Retina (tissue), 1 donor: ENCODE results near the gene ANKRD65.
"Not testable (repeated sequence)": the region's sequence is repeated elsewhere in the genome, so short reads cannot be mapped to it uniquely, and the experiment has no call there.

ENCODE experiments used
- DNase-seq: peaks from one replicate; pipeline ENCODE4 v3.0.0-alpha.2; 2016

Gene ANKRD65

DNA sequence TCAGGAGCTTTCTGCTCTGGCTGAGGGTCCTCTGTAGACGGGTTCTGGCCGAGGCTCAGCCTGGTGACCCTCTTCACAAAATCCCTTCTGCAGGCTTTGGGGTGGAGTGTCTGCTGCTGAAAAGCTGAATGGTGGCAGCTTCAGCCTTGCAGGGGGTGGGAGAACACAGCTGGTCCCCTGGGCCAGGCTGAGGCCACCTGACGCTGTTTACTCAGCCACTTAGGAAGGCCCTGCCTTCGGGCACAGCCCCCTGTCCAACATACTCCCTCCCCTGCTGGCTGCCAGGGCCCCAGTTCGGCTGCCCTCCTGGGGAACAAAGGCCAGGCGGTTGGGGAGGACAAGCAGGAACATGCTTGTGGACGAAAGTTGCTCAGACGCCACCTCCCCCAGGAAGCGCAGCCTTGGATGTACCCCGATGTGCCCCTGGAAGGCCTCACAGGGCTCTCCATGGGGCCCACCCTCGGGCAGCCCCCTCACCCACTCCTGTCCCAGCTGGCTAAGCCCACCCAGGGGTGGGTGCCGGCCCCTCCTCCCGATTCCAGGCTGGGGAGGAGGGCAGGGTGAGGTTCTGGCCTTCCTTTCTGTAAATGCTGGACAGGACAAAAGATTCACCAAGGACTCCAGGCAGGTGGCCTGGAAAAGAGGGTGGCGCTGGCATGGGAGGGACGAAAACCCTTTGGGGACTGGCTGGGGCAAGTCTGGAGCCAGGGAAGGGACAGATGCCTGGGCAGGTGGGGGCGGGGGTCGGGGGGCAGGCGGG, at the start of gene ANKRD65:
TSS of gene ANKRD65 (minus strand) at position 130 of the 760 bp plus-strand sequence. CDS start 271 bp downstream, outside the sequence.
- DNase-seq = peak; percentile 82

DNA sequence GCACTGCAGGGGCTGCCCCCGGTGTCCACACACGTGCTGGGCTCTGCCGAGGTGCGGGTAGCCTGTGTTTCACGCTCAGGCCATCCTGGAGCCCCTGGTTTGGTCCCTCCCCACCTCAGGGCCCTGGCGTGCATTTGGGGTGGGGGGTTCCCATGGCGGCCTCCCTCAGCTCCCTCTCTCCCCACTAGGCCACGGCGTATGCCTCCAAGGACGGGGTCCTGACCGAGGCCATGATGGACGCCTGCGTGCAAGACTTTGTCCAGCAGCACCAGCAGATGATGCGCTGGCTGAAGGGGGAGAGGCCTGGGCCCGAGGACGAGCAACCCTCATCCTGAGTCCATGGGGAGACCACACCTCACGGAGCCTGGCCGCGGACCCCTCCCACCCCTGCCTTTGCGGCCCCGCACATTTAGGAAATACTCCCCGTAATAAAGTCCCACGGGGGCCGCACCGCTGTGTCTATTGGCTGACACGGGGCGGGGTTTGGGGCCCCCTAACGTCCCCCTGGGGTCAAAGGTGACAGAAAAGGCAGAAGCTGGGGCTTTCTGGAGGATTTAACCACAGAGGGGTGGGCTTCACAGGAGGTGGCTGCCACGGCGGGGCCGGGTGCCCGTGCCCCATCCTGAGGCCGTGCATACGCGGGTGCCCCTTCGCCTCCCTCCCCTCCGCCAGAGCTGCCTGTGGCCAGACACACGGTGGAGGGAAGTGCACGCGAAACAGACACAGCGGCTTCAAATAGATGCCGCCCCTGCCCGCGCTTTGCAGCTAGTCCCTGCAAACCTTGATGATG, 47.3 kb upstream of the ANKRD65 start:
- DNase-seq = not testable (repeated sequence)

DNA sequence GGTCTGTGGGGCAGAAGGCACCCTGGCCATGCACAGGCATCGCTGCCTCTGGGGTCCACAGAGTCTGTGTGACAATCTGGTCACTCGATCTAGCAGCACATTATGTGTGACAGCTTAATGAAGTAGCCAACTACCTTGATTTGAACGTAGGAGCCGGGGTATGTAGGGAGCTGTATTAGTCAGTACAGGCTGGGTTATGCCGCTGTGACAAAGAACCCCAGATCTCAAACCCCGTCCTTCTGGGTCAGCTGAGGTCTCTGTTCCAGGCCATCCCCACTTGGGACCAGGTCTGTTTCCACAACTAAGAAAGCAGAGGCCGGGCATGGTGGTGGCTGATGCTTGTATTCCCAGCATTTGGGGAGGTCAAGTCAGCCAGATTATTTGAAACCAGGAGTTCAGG, 42.2 kb upstream of the ANKRD65 start:
- DNase-seq = no peak

DNA sequence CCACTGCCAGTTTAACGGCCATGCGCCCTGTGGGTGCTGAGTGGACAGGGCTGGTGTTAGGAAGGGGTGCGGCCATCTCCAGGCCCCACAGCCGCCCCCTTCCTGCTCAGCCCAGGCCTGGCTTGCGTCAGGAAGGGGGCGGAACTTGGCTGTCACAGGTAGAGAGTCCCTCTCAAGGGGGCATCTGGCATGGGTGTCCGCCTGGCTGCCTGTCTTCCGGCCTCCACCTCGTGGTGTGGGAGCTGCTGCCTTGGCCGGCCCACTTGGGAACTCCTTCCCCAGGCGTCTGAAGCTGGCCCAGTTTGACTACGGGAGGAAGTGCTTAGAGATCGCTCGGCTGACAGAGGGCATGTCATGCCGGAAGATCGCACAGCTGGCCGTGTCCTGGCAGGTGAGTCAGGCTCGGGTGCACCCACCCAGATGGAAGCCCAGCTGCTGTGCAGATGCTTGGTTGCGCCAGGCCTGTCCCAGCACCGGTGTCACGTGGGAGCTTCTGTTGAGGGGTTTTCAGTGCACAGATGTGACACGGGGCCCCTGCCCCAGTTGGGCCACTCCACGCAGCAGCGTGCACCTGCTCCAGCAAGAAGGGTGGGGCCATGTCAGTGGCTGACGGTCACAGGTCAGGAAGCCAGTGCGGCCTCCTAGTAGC, 41.4 kb upstream of the ANKRD65 start:
- no peak for DNase-seq

DNA sequence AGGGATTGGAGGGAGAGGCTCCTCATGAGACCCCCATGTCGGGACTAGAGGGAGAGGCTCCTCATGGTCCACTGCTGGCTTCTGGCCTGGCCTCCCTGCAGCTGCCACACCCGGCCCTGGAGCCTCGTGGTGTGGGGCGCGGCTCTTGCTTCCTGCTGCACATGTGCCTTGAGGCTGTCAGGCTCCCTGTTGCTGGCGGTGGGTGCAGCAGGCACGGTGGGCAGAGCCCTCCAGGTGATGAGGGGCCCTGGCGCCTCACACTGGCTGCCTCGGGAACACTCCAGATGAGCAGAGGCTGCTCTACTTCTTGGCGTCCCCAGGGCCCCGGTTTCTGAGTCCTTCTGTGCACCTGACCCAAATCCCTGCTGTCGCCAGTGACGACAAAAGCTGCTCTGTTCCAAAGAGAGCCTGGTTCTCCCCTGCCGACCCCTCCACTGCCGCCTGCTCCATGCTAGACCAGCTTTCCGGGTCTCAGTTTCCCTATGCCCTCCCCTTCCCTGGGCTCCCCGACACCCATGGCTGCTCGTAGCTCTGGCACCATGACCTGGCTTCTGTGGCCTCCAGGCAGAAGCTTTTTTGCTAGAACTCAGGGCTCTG, 40.7 kb upstream of the ANKRD65 start:
- DNase-seq = no peak

DNA sequence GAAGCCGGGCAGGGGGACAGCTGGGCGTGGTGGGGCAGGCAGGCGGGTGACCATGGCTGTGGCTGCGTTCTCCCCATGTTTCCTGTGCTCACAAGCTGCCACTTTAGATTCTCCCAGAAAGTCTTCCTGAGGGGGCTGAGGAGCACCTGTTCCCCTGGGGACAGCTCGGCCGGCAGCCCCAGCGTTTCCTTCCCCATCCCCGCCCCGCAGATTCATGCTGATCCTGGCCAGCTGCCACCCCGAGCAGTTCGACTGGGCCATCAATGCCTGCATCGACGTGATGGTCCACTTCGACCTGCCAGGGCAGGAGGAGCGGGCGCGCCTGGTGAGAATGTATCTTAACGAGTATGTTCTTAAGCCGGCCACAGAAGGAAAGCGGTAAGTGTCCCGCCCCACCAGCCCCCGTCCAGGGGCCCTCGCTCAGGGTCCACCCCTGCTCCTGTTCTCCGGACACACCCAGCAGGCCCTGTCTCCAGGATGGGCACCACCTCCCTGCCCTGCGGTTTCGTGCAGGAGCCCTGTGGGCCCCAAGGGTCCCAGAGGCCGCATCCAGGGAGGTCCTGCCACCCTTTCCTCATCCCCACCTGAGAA, 39.6 kb upstream of the ANKRD65 start:
- no peak for DNase-seq

DNA sequence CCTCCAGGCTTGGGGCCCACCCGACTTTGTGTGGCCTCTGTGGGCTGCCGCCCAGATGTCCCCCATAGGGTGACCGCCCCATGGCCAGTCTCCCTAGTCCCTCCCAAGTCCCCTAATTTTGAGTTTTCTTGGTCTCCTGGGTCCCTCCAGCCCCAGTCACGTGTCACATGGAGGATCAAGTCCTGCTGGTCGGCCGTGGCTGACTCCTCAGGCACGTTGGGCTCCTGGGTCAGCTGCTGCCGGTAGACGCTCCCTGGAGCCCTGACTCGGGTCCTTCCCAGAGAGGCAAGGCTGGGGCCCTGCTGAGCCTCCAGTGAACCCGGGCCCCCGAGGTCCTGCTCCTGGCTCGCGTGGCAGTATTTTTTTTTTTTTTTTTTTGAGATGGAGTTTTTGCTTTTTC, 38.6 kb upstream of the ANKRD65 start:
- not testable (repeated sequence) for DNase-seq

DNA sequence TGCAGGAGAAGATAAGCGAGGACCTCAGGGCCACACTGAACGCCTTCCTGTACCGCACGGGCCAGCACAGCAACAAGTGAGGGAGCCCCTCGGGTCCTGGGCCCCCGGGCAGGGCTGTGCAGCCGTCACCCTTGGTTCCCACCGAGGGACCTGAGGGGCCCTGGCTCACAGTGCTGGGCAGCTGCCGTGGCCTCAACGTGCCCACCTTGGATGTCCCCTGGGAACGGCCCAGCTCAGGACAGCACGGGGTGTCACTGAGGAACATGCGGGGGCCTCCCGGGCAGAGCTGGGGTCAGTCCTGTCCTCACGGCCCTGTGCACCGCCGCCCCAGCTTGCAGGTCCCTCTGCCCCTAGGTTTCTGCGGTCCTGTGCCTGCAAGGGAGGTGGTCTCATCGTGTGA, 38.1 kb upstream of the ANKRD65 start:
- DNase-seq = not testable (repeated sequence)

DNA sequence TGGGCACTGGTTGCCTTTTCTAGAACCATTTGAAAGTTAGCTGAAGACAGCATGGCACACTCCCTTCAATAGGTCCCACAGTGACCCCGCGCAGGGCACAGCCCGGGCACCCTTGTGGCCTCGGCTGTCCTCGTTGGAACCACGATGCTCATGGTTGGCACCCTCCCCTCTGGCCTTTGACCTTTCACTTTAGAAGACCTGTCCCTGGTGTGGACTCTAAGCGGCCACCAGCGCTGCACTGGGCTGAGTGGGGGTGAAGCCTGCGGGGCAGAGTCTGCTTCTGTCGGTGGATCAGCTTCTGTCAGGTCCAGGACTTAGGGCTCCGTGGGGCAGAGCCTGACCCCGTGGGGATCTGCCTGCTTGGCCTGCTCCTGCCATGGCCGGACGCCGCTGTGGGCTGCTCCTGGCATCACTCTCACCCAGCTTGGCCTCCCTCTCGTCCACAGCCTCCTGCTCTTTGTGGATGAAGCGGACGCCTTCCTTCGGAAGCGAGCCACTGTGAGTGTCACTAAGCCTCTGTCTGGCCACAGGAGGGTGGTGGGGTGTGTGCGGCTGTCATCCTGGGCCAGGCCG, 35.7 kb upstream of the ANKRD65 start:
- not testable (repeated sequence) for DNase-seq

DNA sequence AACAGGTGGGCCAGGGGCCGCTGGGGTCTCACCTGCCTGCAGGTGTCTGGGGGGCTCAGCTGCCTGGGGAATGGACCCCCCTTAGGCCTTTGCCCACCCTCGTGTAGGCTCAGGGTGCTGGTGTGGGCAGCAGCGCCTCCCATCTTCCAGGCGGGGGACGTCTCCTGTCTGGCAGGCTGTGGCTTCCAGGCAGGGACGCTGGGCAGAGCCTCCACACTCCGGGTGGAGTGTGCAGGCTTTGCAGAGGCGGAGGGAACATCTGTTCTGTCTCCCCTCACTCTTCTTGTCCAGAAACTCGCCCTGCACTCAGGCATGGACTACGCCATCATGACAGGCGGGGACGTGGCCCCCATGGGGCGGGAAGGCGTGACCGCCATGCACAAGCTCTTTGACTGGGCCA, 34.9 kb upstream of the ANKRD65 start:
- DNase-seq = not testable (repeated sequence)

DNA sequence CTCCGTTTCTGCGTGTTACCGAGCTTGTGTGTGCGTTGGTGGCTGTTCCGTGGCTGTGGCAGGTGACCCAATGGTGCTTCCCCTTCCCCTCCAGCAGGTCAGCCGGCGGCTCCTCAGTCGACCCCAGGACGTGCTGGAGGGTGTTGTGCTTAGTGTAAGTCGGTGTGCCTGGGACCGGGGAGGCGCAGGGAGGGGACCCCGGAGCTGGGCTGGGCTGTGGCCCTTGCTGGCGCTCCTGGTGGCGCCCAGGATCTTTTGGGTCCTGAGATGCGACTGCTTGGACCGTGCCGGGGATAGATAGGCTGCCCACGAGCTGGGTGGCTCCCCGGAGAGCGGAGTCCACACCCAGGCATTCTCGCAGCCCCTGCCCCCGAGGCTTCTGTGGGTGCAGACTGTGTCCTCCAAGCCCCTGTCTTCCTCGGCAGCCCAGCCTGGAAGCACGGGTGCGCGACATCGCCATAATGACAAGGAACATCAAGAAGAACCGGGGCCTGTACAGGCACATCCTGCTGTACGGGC, 34.3 kb upstream of the ANKRD65 start:
- no peak for DNase-seq

DNA sequence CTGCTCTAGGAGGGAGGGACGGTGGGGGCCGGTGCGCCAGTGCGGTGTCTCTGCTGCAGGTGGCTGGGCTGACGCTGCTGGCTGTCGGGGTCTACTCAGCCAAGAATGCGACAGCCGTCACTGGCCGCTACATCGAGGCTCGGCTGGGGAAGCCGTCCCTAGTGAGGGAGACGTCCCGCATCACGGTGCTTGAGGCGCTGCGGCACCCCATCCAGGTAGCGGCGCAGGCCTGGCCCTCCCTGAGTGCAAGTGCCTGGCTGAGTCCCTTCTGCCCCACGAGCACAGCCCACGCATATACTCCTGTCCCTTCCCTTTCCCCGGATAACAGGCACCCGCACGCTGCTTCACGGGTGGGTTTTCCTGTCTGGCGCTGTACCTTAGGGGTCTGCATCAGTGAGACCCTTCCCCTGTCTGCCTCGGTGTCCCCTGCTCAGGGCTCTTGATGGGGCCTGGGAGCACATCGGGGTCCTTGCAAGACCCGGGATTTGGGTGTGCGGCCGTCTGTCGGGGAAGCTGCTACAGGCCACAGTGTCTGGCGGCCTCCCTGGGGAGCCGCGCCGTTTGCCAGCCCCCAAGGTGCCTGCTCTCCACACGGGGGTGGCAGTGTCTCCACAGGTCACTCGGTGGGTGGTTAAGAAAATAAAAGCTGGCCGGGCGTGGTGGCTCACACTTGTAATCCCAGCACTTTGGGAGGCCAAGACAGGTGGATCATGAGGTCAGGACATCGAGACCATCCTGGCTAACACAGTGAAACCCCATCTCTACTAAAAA, 33.4 kb upstream of the ANKRD65 start:
- not testable (repeated sequence) for DNase-seq

DNA sequence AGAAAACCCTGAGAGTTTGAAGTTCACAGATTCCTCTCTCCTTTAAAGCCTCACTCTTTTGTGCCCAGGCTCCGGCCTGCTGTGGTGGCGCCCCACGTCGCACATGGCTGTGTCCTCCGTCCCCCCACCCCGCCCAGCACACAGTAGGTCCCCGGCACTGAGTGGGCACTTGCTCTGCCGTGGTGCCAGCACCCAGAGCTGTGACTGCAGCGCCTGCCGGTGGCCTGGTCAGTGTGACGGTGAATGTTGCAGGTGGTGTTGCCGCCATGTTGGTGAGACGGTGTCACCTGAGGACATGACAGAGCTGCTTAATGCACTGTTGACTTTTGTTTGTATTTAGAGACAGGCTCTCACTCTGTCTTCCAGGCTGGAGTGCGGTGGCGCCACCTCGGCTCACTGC, 31.8 kb upstream of the ANKRD65 start:
- DNase-seq = no peak

DNA sequence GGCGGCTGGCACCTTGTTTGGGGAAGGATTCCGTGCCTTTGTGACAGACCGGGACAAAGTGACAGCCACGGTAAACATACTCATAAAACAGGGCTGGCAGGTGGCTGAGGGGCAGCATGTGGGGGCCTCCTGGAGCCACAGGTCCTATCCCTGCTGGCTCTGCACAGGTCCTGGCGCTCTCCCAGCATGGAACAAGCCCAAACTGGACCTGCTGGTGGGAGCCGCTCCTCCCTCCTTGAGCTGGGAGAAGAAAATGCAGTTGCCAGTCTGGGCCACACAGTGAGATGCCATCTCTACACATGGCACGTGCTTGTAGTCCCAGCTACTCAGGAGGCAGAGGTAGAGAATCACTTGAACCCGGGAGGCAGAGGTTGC, 31.3 kb upstream of the ANKRD65 start:
- not testable (repeated sequence) for DNase-seq

DNA sequence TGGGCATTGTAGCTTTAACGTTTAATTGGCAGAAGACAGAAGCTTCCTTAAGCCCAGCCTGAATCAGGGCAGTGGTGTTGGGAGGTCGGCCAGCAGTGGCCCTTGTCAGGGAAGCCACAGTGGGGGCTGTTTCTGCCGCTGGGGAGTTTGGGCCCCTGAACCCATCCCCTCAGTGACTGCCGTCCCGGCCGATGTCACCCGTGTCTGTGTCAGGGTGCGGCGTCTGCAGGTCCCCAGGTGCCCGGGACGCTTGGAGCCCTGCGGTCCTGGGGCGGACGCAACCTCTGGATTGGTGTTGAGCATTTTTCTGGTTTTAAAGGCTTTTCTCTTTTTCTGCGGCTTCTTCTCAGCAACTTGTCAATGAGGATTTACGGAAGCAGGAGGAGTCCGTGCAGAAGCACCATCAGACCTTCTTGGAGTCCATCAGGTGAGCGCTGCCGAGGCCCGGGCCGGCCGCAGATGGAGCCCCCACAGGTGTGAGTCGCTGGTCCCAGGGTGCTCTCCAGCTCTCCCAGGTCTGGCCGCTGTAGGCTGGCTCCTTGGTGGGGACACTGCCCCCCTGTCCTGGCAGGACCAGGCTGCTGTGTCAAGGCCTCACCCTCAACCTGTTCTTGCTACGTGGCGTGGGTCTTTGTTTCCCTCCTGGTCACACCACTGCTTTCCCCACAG, 30.8 kb upstream of the ANKRD65 start:
- no peak for DNase-seq

DNA sequence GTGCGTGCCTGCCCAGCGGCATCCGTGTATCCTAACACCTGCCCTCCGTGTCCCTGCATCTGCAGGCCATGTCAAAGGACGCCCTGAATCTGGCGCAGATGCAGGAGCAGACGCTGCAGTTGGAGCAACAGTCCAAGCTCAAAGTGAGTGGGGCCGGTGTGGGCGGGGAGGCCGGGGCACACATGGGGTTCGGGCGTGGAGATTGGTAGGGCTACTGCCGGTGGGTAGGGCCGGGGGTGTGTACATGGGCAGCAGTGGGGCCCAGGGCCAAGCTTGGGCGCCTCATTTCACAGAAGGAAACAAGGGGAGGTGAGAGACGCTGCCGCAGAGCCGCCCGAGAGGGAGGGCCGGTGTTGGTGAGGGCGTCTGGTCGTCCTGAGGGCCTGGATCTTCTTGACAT, 29.5 kb upstream of the ANKRD65 start:
- DNase-seq = not testable (repeated sequence)

DNA sequence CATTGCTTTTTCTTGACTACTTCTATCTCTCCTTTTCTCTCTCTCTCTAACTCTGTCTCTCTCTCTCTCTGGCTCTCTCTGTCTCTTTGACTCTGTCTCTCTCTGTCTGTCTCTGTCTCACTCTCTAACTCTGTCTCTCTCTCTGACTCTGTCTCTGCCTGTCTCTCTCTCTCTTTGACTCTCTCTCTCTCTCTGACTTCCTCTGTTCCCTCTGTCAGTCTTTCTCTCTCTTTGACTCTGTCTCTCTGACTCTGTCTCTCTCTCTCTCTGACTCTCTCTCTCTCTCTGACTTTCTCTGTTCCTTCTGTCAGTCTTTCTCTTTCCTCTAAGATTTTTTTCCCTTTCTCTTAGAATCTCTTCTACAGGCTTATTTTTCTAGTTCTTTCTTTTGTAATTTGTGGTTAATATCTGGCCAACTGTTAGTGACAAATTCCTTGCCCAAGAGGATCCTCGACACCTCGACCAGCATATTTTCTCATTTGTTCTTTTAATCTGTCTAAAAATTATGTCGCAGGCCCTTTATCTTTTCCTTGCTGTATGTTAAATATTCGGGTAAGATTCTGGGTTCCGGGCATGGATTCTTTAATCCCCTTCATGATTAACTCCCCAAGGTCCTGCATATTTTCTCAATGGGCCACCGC, 28.1 kb upstream of the ANKRD65 start, which contains the start of gene ATAD3C:
TSS of gene ATAD3C (plus strand) at position 591 of the 641 bp plus-strand sequence. CDS start 995 bp downstream, outside the sequence.
- DNase-seq = no peak

DNA sequence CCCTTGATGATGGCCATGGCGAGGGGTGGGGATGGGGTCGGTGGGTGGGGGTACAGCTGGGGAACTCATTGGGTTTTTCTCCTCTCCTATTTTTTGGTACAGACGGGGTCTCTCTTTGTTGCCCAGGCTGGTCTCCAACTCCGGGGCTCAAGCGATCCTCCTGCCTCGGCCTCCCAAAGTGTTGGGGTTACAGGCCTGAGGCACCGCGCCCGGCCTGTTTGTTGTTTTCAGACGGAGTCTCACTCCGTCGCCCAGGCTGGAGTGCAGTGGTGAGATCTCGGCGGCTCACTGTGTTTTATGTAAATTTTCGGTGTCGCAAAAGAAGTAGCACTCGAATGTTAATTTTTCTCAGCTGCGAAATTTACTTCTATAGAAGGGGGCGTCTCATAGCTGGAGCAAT, 25.6 kb upstream of the ANKRD65 start:
- not testable (repeated sequence) for DNase-seq

DNA sequence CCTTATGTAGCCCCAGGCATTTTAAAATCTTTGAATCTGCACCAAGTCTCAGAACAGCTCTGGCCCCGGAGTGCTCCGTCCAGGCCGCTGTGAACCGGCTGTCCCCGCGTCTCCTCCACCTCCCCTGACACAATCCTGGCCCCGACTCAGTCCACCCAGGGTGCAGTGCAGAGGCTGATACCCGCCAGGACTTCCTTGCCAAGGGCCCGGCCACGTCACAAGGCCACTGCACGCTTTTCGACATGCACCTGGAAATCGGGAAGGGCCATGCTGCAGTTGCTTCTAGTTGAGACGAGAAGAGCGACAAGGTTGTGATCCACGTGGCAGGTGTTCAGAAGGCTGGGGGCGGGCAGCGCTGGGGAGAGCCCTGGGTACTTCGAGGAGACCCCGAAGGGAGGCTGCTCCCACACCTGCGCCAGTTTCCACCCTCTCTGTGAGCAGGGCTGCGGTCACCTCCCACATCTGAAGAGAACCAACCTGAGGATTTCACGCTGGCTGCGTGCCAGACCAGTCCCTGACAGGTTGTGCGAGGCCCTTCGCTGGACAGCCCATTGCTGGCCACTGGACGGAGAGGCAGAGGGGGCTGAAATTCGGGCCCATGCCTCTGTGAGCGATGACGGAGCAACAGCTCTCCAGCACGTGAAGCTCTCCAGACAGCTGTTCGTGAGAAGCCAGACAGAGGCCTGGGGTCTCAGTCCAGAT, 21.1 kb upstream of the ANKRD65 start:
- DNase-seq = no peak
